Raji (cell line): ENCODE data around the gene PTCHD4.

Experiments
- POLR2A ChIP-seq: IDR thresholded peaks from 2 replicates; pipeline ENCODE4 v1.6.1; 2011; ENCODE audit warnings: low read depth, low read length, control low read depth; ENCODE audit not compliant: insufficient read depth

Gene PTCHD4

GRCh38 chr6:48109944-48110343, 1.1 kb downstream of the PTCHD4 start:
- TF ChIP-seq POLR2A: no peak

- TF ChIP-seq POLR2A: no peak
Observed at GRCh38 chr6:48101290-48101689, 9.7 kb downstream of the PTCHD4 start.

- no peak for TF ChIP-seq POLR2A
Observed at GRCh38 chr6:48100588-48100895, 10.5 kb downstream of the PTCHD4 start.

GRCh38 chr6:48099713-48100587, 11.0 kb downstream of the PTCHD4 start:
- no peak for TF ChIP-seq POLR2A

GRCh38 chr6:48098923-48099322, 12.1 kb downstream of the PTCHD4 start:
- TF ChIP-seq POLR2A: no peak

GRCh38 chr6:48092550-48093217, 18.3 kb downstream of the PTCHD4 start:
- no peak for TF ChIP-seq POLR2A

- no peak for TF ChIP-seq POLR2A
Observed at GRCh38 chr6:48090546-48090945, 20.5 kb downstream of the PTCHD4 start.

- no peak for TF ChIP-seq POLR2A
Observed at GRCh38 chr6:48087448-48087847, 23.5 kb downstream of the PTCHD4 start.

- TF ChIP-seq POLR2A: no peak
Observed at GRCh38 chr6:48086187-48086586, 24.8 kb downstream of the PTCHD4 start.

GRCh38 chr6:48085131-48085741, 25.8 kb downstream of the PTCHD4 start:
- no peak for TF ChIP-seq POLR2A

GRCh38 chr6:48084201-48084600, 26.8 kb downstream of the PTCHD4 start:
- no peak for TF ChIP-seq POLR2A

GRCh38 chr6:48080227-48081009, 30.6 kb downstream of the PTCHD4 start:
- no peak for TF ChIP-seq POLR2A

- no peak for TF ChIP-seq POLR2A
Observed at GRCh38 chr6:48078120-48078519, 32.9 kb downstream of the PTCHD4 start.

GRCh38 chr6:48075181-48075580, 35.8 kb downstream of the PTCHD4 start:
- TF ChIP-seq POLR2A: no peak
